ENCODE results near the gene OXCT2.

Gene OXCT2

GRCh38 chr1:39762550-39763540, 8.3 kb downstream of the OXCT2 start:
- DNase-seq, result no peak

- DNase-seq, result no peak
These were observed 9.4 kb downstream of the OXCT2 start for GRCh38 chr1:39761557-39762260.

GRCh38 chr1:39761016-39761415, 10.1 kb downstream of the OXCT2 start:
- no peak for DNase-seq

- DNase-seq, result no peak
These were observed 10.8 kb downstream of the OXCT2 start for GRCh38 chr1:39760074-39761008.

- no peak for DNase-seq
These were observed 11.8 kb downstream of the OXCT2 start for GRCh38 chr1:39759436-39759726.

GRCh38 chr1:39758556-39759435, 12.4 kb downstream of the OXCT2 start:
- DNase-seq, result no peak

- DNase-seq, result no peak
These were observed 13.6 kb downstream of the OXCT2 start for GRCh38 chr1:39757501-39757900.

GRCh38 chr1:39755965-39756659, 15.0 kb downstream of the OXCT2 start:
- DNase-seq, result no peak

GRCh38 chr1:39754906-39755504, 16.1 kb downstream of the OXCT2 start:
- no peak for DNase-seq

GRCh38 chr1:39754026-39754570, 17.1 kb downstream of the OXCT2 start:
- peak in 1 of 2 donors; percentile 27 for DNase-seq

GRCh38 chr1:39753132-39754025, 17.8 kb downstream of the OXCT2 start:
- DNase-seq, result no peak

- no peak for DNase-seq
These were observed 18.4 kb downstream of the OXCT2 start for GRCh38 chr1:39752703-39753102.

- no peak for DNase-seq
These were observed 19.6 kb downstream of the OXCT2 start for GRCh38 chr1:39751595-39751994.

GRCh38 chr1:39745016-39745670, 26.0 kb downstream of the OXCT2 start:
- no peak for DNase-seq

GRCh38 chr1:39738622-39739366, 32.4 kb downstream of the OXCT2 start, which contains the start of gene PPIE:
PPIE (plus strand) TSS chr1:39738882; CDS start chr1:39738901, 19 bp downstream.
- peak; percentile 79 to 86 for DNase-seq

GRCh38 chr1:39737546-39738169, 33.5 kb downstream of the OXCT2 start:
- DNase-seq, result no peak

GRCh38 chr1:39735731-39736130, 35.4 kb downstream of the OXCT2 start:
- DNase-seq, result no peak
